G401.6 (cell line): ENCODE results near the gene GLUD1.
"Not testable (repeated sequence)": the region's sequence is repeated elsewhere in the genome, so short reads cannot be mapped to it uniquely, and the experiment has no call there.

Experiments
- FAIRE-seq: peaks from 2 replicates; lab custom pipeline; 2012; peaks lifted over from hg19 to GRCh38; lab: Jason Lieb, UNC

The GLUD1 gene

GRCh38 chr10:87089746-87090145 lies 4.9 kb downstream of the GLUD1 start:
- no peak for FAIRE-seq

GRCh38 chr10:87085537-87085936 lies 9.1 kb downstream of the GLUD1 start:
- FAIRE-seq = no peak

- peak; percentile 17 for FAIRE-seq
These were observed 10.3 kb downstream of the GLUD1 start for GRCh38 chr10:87084291-87084782.

GRCh38 chr10:87083576-87084290 lies 10.9 kb downstream of the GLUD1 start:
- not testable (repeated sequence) for FAIRE-seq

- FAIRE-seq = not testable (repeated sequence)
These were observed 12.4 kb downstream of the GLUD1 start for GRCh38 chr10:87082219-87082618.

GRCh38 chr10:87081574-87081973 lies 13.1 kb downstream of the GLUD1 start:
- FAIRE-seq = not testable (repeated sequence)

GRCh38 chr10:87080621-87081020 lies 14.0 kb downstream of the GLUD1 start:
- not testable (repeated sequence) for FAIRE-seq

GRCh38 chr10:87079106-87079836 lies 15.4 kb downstream of the GLUD1 start:
- FAIRE-seq = no peak

- not testable (repeated sequence) for FAIRE-seq
These were observed 18.2 kb downstream of the GLUD1 start for GRCh38 chr10:87076421-87076820.

- FAIRE-seq = no peak
These were observed 22.2 kb downstream of the GLUD1 start for GRCh38 chr10:87072449-87072848.

GRCh38 chr10:87068281-87068680 lies 26.4 kb downstream of the GLUD1 start:
- FAIRE-seq = no peak

GRCh38 chr10:87066865-87067264 lies 27.8 kb downstream of the GLUD1 start:
- no peak for FAIRE-seq

GRCh38 chr10:87066178-87066577 lies 28.5 kb downstream of the GLUD1 start:
- FAIRE-seq = no peak

- no peak for FAIRE-seq
These were observed 30.0 kb downstream of the GLUD1 start for GRCh38 chr10:87064651-87065050.

GRCh38 chr10:87060280-87060928 lies 34.2 kb downstream of the GLUD1 start:
- no peak for FAIRE-seq

GRCh38 chr10:87059401-87059800 lies 35.2 kb downstream of the GLUD1 start:
- FAIRE-seq = no peak

- no peak for FAIRE-seq
These were observed 36.5 kb downstream of the GLUD1 start for GRCh38 chr10:87058171-87058570.

- no peak for FAIRE-seq
These were observed 40.0 kb downstream of the GLUD1 start for GRCh38 chr10:87054373-87055295.

GRCh38 chr10:87053577-87054181 lies 41.0 kb downstream of the GLUD1 start:
- FAIRE-seq = no peak

GRCh38 chr10:87053111-87053510 lies 41.5 kb downstream of the GLUD1 start:
- no peak for FAIRE-seq

GRCh38 chr10:87045434-87045938 lies 49.2 kb downstream of the GLUD1 start:
- FAIRE-seq = no peak
